ENCODE data around the gene GIGYF1. TPM values are rescaled to one million over a fixed set of nuclear protein-coding genes. Genes with fewer than 3 reads are reported as not detected.
A peak's percentile ranks its signal among the peaks of the same experiment; 100 is the strongest.

The GIGYF1 gene
- total and polyA plus RNA-seq, 9 donors: 7.0 to 93.0 (median 56.1) TPM

DNA sequence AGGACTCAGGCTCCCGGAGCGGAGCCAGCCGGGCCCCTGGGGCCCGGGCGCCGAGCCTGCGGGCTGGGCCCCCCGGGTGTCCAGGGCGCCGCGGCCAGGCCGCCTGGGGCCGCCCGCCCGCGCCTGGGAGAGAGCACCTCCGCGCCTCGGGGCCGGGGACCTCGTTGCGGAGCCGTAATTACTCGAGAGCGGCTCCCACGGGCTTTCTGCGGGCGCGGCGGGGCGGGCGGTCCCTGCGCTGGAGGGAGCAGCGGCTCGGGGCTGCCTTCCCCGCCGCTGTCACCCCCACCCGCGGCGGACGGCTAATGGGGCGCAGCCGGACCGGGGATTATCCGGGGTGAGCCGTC lies 19.0 kb downstream of the GIGYF1 start:
- Histone ChIP-seq H3K27ac (peak overlapping the region; percentile 96 to 97), H3K36me3 (no peaks in the 10 kb centered on the region), H3K9me3 (no peaks in the 10 kb centered on the region), H3K27me3 (no peaks in the 10 kb centered on the region), H3K4me3 (peak overlapping the region; percentile 77), H3K4me1 (ENCODE audit: insufficient read depth) (peaks cover 1% of the 10 kb centered on the region)
- DNase-seq: no peak
- WGBS, 3 donors: 0 to 1% (median 1%) methylated on average over 18 to 46 of the region's 46 CpGs
- TF ChIP-seq EP300 (IDR thresholded peaks at IDR 0.05): no peak
- TF ChIP-seq, protein P1, sequence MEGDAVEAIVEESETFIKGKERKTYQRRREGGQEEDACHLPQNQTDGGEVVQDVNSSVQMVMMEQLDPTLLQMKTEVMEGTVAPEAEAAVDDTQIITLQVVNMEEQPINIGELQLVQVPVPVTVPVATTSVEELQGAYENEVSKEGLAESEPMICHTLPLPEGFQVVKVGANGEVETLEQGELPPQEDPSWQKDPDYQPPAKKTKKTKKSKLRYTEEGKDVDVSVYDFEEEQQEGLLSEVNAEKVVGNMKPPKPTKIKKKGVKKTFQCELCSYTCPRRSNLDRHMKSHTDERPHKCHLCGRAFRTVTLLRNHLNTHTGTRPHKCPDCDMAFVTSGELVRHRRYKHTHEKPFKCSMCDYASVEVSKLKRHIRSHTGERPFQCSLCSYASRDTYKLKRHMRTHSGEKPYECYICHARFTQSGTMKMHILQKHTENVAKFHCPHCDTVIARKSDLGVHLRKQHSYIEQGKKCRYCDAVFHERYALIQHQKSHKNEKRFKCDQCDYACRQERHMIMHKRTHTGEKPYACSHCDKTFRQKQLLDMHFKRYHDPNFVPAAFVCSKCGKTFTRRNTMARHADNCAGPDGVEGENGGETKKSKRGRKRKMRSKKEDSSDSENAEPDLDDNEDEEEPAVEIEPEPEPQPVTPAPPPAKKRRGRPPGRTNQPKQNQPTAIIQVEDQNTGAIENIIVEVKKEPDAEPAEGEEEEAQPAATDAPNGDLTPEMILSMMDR (IDR thresholded peaks at IDR 0.05): no peak
- TF ChIP-seq POLR2A (IDR thresholded peaks at IDR 0.05): no peak
- intact Hi-C loops (cut with DNase I): loop anchor here in 1 of 4 donors (5.0 kb wide), 1 partner anchor 68 kb away; no protein-coding TSS in a partner anchor

DNA sequence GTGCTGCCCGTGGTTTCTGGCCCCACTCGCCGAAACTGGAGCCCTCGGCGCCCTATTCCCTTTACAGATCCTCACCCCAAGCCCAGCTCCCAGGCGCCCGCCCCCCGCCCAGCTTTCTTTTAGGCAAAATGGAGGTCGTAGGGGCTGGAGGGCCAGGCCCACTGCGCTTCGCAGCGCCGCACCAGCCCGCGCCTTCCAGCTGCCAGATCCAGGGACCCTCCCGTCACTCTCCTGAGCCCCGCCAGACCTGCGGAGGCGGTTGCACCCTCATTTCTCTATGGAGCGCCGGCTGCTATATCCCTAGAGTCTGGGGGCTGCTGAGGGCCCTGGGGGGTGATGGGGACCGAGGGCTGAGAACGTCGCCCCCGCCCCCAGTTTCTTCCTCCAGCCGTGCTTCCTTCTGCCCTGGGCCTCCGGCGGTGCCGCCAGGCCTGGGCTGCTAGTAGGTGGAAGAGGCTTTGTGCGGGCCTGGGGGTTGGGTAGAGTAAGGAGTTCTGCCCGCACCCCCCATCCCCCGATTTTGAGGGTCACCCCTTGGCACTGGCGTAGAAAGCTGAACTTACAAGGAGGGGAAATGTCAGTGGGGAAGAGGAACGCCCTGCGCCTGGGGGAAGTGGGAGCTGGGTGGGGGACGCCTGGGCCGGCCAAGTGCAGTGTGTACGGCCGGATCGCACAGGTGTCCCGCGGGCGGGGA lies 19.5 kb downstream of the GIGYF1 start:
- Histone ChIP-seq H3K4me3 (peak overlapping the region; percentile 77), H3K36me3 (no peaks in the 10 kb centered on the region), H3K27me3 (no peaks in the 10 kb centered on the region), H3K4me1 (ENCODE audit: insufficient read depth) (peaks cover 1% of the 10 kb centered on the region), H3K9me3 (no peaks in the 10 kb centered on the region), H3K27ac (peak overlapping the region; percentile 96 to 97)
- 0 to 1% (median 0%) methylated on average over 38 to 43 of the region's 43 CpGs for WGBS, 3 donors
- DNase-seq: peak; percentile 37 to 65 (median 61)
- intact Hi-C loops (cut with DNase I): loop anchor here in 2 of 4 donors (5.0 kb wide), 3 partner anchors 67 to 137 kb away; partner anchors contain the start of genes AGFG2 (in 1 of the 2) and PCOLCE (in 1 of the 2)
- TF ChIP-seq EP300 (IDR thresholded peaks at IDR 0.05): no peak
- TF ChIP-seq, protein P1 (IDR thresholded peaks at IDR 0.05): no peak
- no peak for TF ChIP-seq POLR2A (IDR thresholded peaks at IDR 0.05)

DNA sequence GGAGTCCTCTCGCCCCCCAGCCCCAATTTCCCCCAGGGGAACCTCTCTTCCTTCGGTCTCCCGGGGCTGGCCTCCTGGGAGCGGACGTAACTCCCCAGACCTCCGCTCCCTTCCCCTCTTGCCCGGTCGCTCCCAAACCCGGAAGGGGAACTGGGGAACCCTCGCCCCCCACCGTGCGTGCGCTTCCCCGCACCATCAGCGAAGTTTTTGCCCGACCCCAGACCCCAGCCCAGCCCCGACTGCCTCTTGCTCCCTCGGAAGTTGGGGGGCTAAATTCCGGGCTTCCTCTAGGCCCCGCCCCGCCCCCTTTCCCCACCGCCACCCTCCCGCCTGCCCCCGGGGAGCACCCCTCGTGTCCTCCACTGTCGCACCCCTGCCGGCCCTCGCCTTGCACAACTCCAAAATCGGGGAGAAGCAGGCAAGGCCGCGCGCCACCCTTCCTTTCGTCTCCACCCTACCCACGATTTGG lies 20.1 kb downstream of the GIGYF1 start:
- no peak for TF ChIP-seq POLR2A (IDR thresholded peaks at IDR 0.05)
- TF ChIP-seq, protein P1 (IDR thresholded peaks at IDR 0.05): peak in 1 of 3 donors; percentile 0
- TF ChIP-seq EP300 (IDR thresholded peaks at IDR 0.05): no peak
- intact Hi-C loops (cut with DNase I): loop anchor here in 1 of 4 donors (5.0 kb wide), 2 partner anchors 72 to 137 kb away; partner anchors contain the start of genes AGFG2 and PCOLCE
- peak overlapping the region; percentile 96 to 97 for H3K27ac ChIP-seq
- H3K4me3 ChIP-seq: peak overlapping the region; percentile 77
- DNase-seq: peak; percentile 59 to 77 (median 73)
- H3K27me3 ChIP-seq: no peaks in the 10 kb centered on the region
- 0 to 1% (median 1%) methylated on average over 21 to 34 of the region's 34 CpGs for WGBS, 3 donors
- no peaks in the 10 kb centered on the region for H3K36me3 ChIP-seq
- no peaks in the 10 kb centered on the region for H3K9me3 ChIP-seq
- H3K4me1 ChIP-seq (ENCODE audit: insufficient read depth): peaks cover 1% of the 10 kb centered on the region

DNA sequence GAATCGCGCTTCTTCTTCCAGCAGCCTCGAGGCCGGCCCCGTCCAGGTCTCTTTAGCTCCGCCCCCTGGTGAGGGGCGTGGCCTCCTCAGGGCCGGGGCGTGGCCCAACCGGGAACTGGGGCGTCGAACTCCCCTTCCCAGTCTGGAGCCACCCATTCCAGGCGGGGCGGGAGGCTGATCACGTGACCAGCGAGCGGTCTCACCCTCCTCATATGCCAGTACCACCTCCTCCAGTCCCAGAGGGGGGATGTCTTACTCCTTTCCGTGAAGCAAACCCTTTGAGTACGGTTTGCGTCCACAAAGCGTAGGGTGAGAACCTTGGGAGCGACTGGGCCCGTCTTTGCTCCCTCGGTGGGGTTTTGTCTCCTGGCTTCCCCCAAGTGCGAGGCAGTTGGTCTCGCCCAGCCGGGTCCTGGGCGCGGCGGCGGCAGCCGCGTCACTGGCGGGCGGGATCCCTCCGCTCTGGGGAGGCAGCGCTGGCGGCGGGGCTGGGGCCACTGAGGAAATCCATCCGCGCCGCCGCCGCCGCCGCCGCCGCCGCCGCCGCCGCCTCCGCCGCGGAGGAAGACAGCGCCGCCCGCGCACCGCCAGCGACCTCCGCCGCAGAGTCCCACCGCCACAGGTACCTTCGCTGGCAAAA lies 20.6 kb downstream of the GIGYF1 start, which contains the start of gene GNB2:
Gene GNB2 (plus strand): TSS at position 439 of the 640 bp plus-strand sequence. CDS start 2,526 bp downstream, outside the sequence.
- Histone ChIP-seq H3K9me3 (no peaks in the 10 kb centered on the region), H3K27me3 (no peaks in the 10 kb centered on the region), H3K27ac (peak within 1 kb of the TSS; percentile 96 to 97), H3K4me3 (peak within 1 kb of the TSS; percentile 77), H3K4me1 (ENCODE audit: insufficient read depth) (peaks cover 1% of the 10 kb centered on the region), H3K36me3 (no peaks in the 10 kb centered on the region)
- TF ChIP-seq POLR2A (IDR thresholded peaks at IDR 0.05) (peak; percentile 91), EP300 (IDR thresholded peaks at IDR 0.05) (peak; percentile 65)
- TF ChIP-seq, protein P1 (IDR thresholded peaks at IDR 0.05): peak in 1 of 3 donors; percentile 33
- intact Hi-C loops (cut with DNase I): loop anchor here in 1 of 4 donors (5.0 kb wide), 2 partner anchors 71 to 136 kb away; partner anchors contain the start of genes AGFG2 and PCOLCE
- 0 to 1% (median 1%) methylated on average over 36 to 63 of the region's 65 CpGs for WGBS, 3 donors
- peak; percentile 99 to 100 (median 100) for DNase-seq
